HT-29 (cell line): ENCODE measurements around the gene ZNF503. TPM values are rescaled to one million over a fixed set of nuclear protein-coding genes. Genes with fewer than 3 reads are reported as not detected.
"Not testable (repeated sequence)": the region's sequence is repeated elsewhere in the genome, so short reads cannot be mapped to it uniquely, and the experiment has no call there.

ENCODE experiments used
- DNase-seq: peaks from one replicate; pipeline ENCODE4 v3.0.0-alpha.2; 2015; ENCODE audit warnings: low spot score
- total RNA-seq: library from RNA; depleted of rRNA; stranded (reverse); fragments of >200 nt; shearing (Covaris generic); gene quantifications from 2 replicates; pipeline ENCODE4 v1.2.3, GENCODE V29; 2014

ZNF503 gene
- total RNA-seq, 1 experiment from 2014 or later: 8.8 TPM

GRCh38 chr10:75395932-75396630, 5.5 kb downstream of the ZNF503 start:
- DNase-seq: no peak

GRCh38 chr10:75395066-75395931, 6.3 kb downstream of the ZNF503 start:
- no peak for DNase-seq

- no peak for DNase-seq
Measured at GRCh38 chr10:75394221-75394620, 7.3 kb downstream of the ZNF503 start.

GRCh38 chr10:75392744-75393143, 8.8 kb downstream of the ZNF503 start:
- no peak for DNase-seq

GRCh38 chr10:75392271-75392670, 9.3 kb downstream of the ZNF503 start:
- DNase-seq: no peak

- DNase-seq: no peak
Measured at GRCh38 chr10:75390178-75390577, 11.4 kb downstream of the ZNF503 start.

GRCh38 chr10:75388082-75388481, 13.5 kb downstream of the ZNF503 start:
- DNase-seq: no peak

- no peak for DNase-seq
Measured at GRCh38 chr10:75386128-75386527, 15.4 kb downstream of the ZNF503 start.

GRCh38 chr10:75379817-75380216, 21.7 kb downstream of the ZNF503 start:
- DNase-seq: no peak

- no peak for DNase-seq
Measured at GRCh38 chr10:75379212-75379724, 22.3 kb downstream of the ZNF503 start.

GRCh38 chr10:75378379-75378778, 23.2 kb downstream of the ZNF503 start:
- no peak for DNase-seq

GRCh38 chr10:75377869-75378268, 23.7 kb downstream of the ZNF503 start:
- no peak for DNase-seq

GRCh38 chr10:75375838-75376237, 25.7 kb downstream of the ZNF503 start:
- no peak for DNase-seq

GRCh38 chr10:75371010-75371409, 30.6 kb downstream of the ZNF503 start:
- no peak for DNase-seq

- DNase-seq: not testable (repeated sequence)
Measured at GRCh38 chr10:75369838-75370237, 31.7 kb downstream of the ZNF503 start.

- no peak for DNase-seq
Measured at GRCh38 chr10:75367901-75368300, 33.7 kb downstream of the ZNF503 start.

GRCh38 chr10:75367021-75367487, 34.5 kb downstream of the ZNF503 start:
- no peak for DNase-seq

GRCh38 chr10:75363431-75363830, 38.1 kb downstream of the ZNF503 start:
- no peak for DNase-seq

- not testable (repeated sequence) for DNase-seq
Measured at GRCh38 chr10:75359876-75360275, 41.7 kb downstream of the ZNF503 start.

- DNase-seq: no peak
Measured at GRCh38 chr10:75358835-75359421, 42.6 kb downstream of the ZNF503 start.

- no peak for DNase-seq
Measured at GRCh38 chr10:75358132-75358531, 43.4 kb downstream of the ZNF503 start.

GRCh38 chr10:75357500-75357899, 44.1 kb downstream of the ZNF503 start:
- no peak for DNase-seq
